ENCODE results near the gene WNT9A.

WNT9A gene

GRCh38 chr1:227870366-227870765 lies 77.4 kb downstream of the WNT9A start:
- no peak for DNase-seq (ENCODE audit: extremely low spot score, insufficient read length, low read depth)
- no peak for FAIRE-seq

GRCh38 chr1:227869851-227870305 lies 77.9 kb downstream of the WNT9A start:
- FAIRE-seq = no peak
- DNase-seq (ENCODE audit: extremely low spot score, insufficient read length, low read depth) = no peak

GRCh38 chr1:227869279-227869842 lies 78.4 kb downstream of the WNT9A start:
- no peak for FAIRE-seq
- DNase-seq (ENCODE audit: extremely low spot score, insufficient read length, low read depth) = no peak

Measured in GM18507 (cell line).